GM23338 (cell line): ENCODE data around the gene PRUNE2. TPM values are rescaled to one million over a fixed set of nuclear protein-coding genes. Genes with fewer than 3 reads are reported as not detected.

Source experiments
- ATAC-seq: fragments of 200-7000 bp; cut with Tn5 transposase; 3 replicates; pipeline ENCODE4 v1.9.1; 2020
- DNase-seq: peaks from one replicate; pipeline ENCODE4 v3.0.0-alpha.2; 2015; ENCODE audit warnings: low spot score
- H2AFZ ChIP-seq: fragments of 200-600 bp; sonication (generic); 2 replicates; pipeline ENCODE4 v1.8.0; 2016; ENCODE audit warnings: antibody characterized with exemption, mild to moderate bottlenecking, moderate library complexity
- H3F3A ChIP-seq: fragments of 200-600 bp; sonication (generic); replicated peaks from 2 replicates; pipeline ENCODE4 v1.8.0; 2017; ENCODE audit warnings: antibody characterized with exemption, mixed run types, low read depth
- H3K27ac ChIP-seq: fragments of 200-600 bp; sonication (generic); 2 replicates; pipeline ENCODE4 v1.6.1; 2016; ENCODE audit warnings: low read depth
- H3K27me3 ChIP-seq: fragments of 200-600 bp; sonication (generic); 2 replicates; pipeline ENCODE4 v1.8.0; 2016; ENCODE audit warnings: mild to moderate bottlenecking, mixed run types, moderate library complexity; ENCODE audit not compliant: insufficient read depth
- H3K36me3 ChIP-seq: fragments of 200-600 bp; sonication (generic); 2 replicates; pipeline ENCODE4 v1.8.0; 2016; ENCODE audit warnings: mild to moderate bottlenecking; ENCODE audit not compliant: insufficient read depth
- H3K4me1 ChIP-seq: fragments of 200-600 bp; sonication (generic); 2 replicates; pipeline ENCODE4 v1.8.0; 2016; ENCODE audit warnings: mild to moderate bottlenecking, moderate library complexity; ENCODE audit not compliant: insufficient read depth
- H3K4me2 ChIP-seq: fragments of 200-600 bp; sonication (generic); 2 replicates; pipeline ENCODE4 v1.7.1; 2017; ENCODE audit warnings: mixed run types
- H3K4me3 ChIP-seq: fragments of 200-600 bp; sonication (generic); 2 replicates; pipeline ENCODE4 v1.6.1; 2016; ENCODE audit warnings: mixed run types
- H3K79me2 ChIP-seq: fragments of 200-600 bp; sonication (generic); replicated peaks from 2 replicates; pipeline ENCODE4 v1.8.0; 2017; ENCODE audit warnings: mild to moderate bottlenecking; ENCODE audit not compliant: insufficient read depth
- H3K9me2 ChIP-seq: fragments of 200-600 bp; sonication (generic); 2 replicates; pipeline ENCODE4 v1.8.0; 2017; ENCODE audit not compliant: insufficient read depth
- H4K20me1 ChIP-seq: fragments of 200-600 bp; sonication (generic); replicated peaks from 2 replicates; pipeline ENCODE4 v1.8.0; 2017; ENCODE audit warnings: mild to moderate bottlenecking; ENCODE audit not compliant: insufficient read depth
- H3K27ac Mint-ChIP-seq: 2 replicates; pipeline ENCODE4 v1.8.0; 2020; ENCODE audit warnings: inconsistent platforms, mild to moderate bottlenecking, moderate library complexity, mixed read lengths
- H3K27me3 Mint-ChIP-seq: 3 replicates; pipeline ENCODE4 v1.8.0; 2022; ENCODE audit warnings: low read depth, mild to moderate bottlenecking, moderate library complexity, mixed read lengths, inconsistent platforms; ENCODE audit not compliant: insufficient read depth, poor library complexity
- H3K36me3 Mint-ChIP-seq: 3 replicates; pipeline ENCODE4 v1.8.0; 2021; ENCODE audit warnings: low read depth, mild to moderate bottlenecking, inconsistent platforms, moderate library complexity, mixed read lengths
- H3K4me1 Mint-ChIP-seq: 3 replicates; pipeline ENCODE4 v1.8.0; 2020; ENCODE audit warnings: mild to moderate bottlenecking, inconsistent platforms, mixed read lengths
- H3K4me3 Mint-ChIP-seq: 3 replicates; pipeline ENCODE4 v1.8.0; 2021; ENCODE audit warnings: moderate library complexity, mild to moderate bottlenecking, inconsistent platforms, mixed read lengths
- H3K9me3 Mint-ChIP-seq: 3 replicates; pipeline ENCODE4 v1.8.0; 2020; ENCODE audit warnings: moderate library complexity, mild to moderate bottlenecking, inconsistent platforms, mixed read lengths
- CREB1 ChIP-seq: fragments of 250-450 bp; sonication (Bioruptor Pico); IDR thresholded peaks from 2 replicates; pipeline ENCODE4 v1.5.0; 2020; ENCODE audit warnings: low read depth, mild to moderate bottlenecking, moderate library complexity
- CTCF ChIP-seq, 2 experiments: fragments of 200-600 bp in 1 of 2; sonication (generic) in 1 of 2; conservative IDR thresholded peaks; 2 replicates each; pipeline versions ENCODE4 v1.5.1 to v1.6.1; 2016 to 2017; ENCODE audit warnings: antibody characterized with exemption in 2 of 2, low read depth in 2 of 2, mild to moderate bottlenecking in 2 of 2, moderate library complexity in 1 of 2
- ETS1 ChIP-seq: IDR thresholded peaks from 2 replicates; pipeline ENCODE4 v1.6.1; 2016; ENCODE audit warnings: antibody characterized with exemption
- EZH2 ChIP-seq: fragments of 200-600 bp; sonication (generic); IDR thresholded peaks from one replicate; pipeline ENCODE4 v1.8.0; 2017; ENCODE audit warnings: antibody characterized with exemption, mild to moderate bottlenecking, low read depth; ENCODE audit not compliant: unreplicated experiment
- EZH2phosphoT487 ChIP-seq: fragments of 200-600 bp; sonication (generic); IDR thresholded peaks from one replicate; pipeline ENCODE4 v1.8.1; 2018; ENCODE audit warnings: antibody characterized with exemption; ENCODE audit not compliant: unreplicated experiment
- JUNB ChIP-seq: IDR thresholded peaks from one replicate; pipeline ENCODE4 v1.6.1; 2016; ENCODE audit warnings: antibody characterized with exemption; ENCODE audit not compliant: unreplicated experiment
- NANOG ChIP-seq: IDR thresholded peaks from 2 replicates; pipeline ENCODE4 v1.6.1; 2016; ENCODE audit warnings: antibody characterized with exemption, borderline replicate concordance
- POLR2AphosphoS5 ChIP-seq: IDR thresholded peaks from 2 replicates; pipeline ENCODE4 v1.6.1; 2016; ENCODE audit warnings: antibody characterized with exemption, low read depth
- REST ChIP-seq: IDR thresholded peaks from one replicate; pipeline ENCODE4 v1.6.1; 2018; ENCODE audit warnings: antibody characterized with exemption; ENCODE audit not compliant: unreplicated experiment
- STAT1 ChIP-seq: IDR thresholded peaks from one replicate; pipeline ENCODE4 v1.6.1; 2016; ENCODE audit warnings: antibody characterized with exemption; ENCODE audit not compliant: unreplicated experiment
- ZNF114 ChIP-seq: fragments of 250-450 bp; sonication (Bioruptor Pico); IDR thresholded peaks from 2 replicates; pipeline ENCODE4 v1.5.0; 2020; ENCODE audit warnings: mild to moderate bottlenecking, moderate library complexity
- ZNF331 ChIP-seq: fragments of 250-450 bp; sonication (Bioruptor Pico); IDR thresholded peaks from 2 replicates; pipeline ENCODE4 v1.5.0; 2020; ENCODE audit warnings: low read depth, mild to moderate bottlenecking, moderate library complexity
- ZNF462 ChIP-seq: fragments of 250-450 bp; sonication (Bioruptor Pico); IDR thresholded peaks from 2 replicates; pipeline ENCODE4 v1.5.0; 2020; ENCODE audit warnings: mild to moderate bottlenecking, moderate library complexity
- polyA plus RNA-seq: library from polyadenylated mRNA; unstranded; fragments of >200 nt; fragmentation: Nextera tagmentation; extraction: Ambion mirVana; gene quantifications from 2 replicates; pipeline ENCODE4 v1.2.1, GENCODE V29; 2016
- total RNA-seq: library from RNA; depleted of rRNA; stranded (reverse); fragments of >200 nt; shearing (Covaris generic); gene quantifications from 2 replicates; pipeline ENCODE4 v1.2.3, GENCODE V29; 2014

The PRUNE2 gene
- total and polyA plus RNA-seq, 2 experiments from 2014 or later, result 10.6 to 26.5 TPM

- peaks cover 38% of the 10 kb centered on the region for H3K4me1 Mint-ChIP-seq
- peak; percentile 26 for ATAC-seq
Measured at GRCh38 chr9:76592974-76593347, 313.0 kb downstream of the PRUNE2 start.

More at GRCh38 chr9:76592974-76593347, 313.0 kb downstream of the PRUNE2 start:
- H3K27ac ChIP-seq, result no peak overlapping the region
- Mint-ChIP-seq H3K27me3 (no peaks in the 10 kb centered on the region), H3K36me3 (no peaks in the 10 kb centered on the region), H3K4me3 (peak overlapping the region; percentile 17), H3K9me3 (no peaks in the 10 kb centered on the region; the same call in 2 of the 3 replicates), H3K27ac (no peak overlapping the region)
- peaks cover 38% of the 10 kb centered on the region for H3K4me1 ChIP-seq
- peak; percentile 26 for DNase-seq
- H3K4me3 ChIP-seq, result no peak overlapping the region
- H3F3A ChIP-seq, result 0 out of 2 replicates have a peak, but pooled peaks cover 3% of the 10 kb centered on the region
- no peaks in the 10 kb centered on the region for H3K36me3 ChIP-seq
- H3K79me2 ChIP-seq, result no peaks in the 10 kb centered on the region
- H3K27me3 ChIP-seq, result no peaks in the 10 kb centered on the region
- no peaks in the 10 kb centered on the region for H4K20me1 ChIP-seq
- H3K4me2 ChIP-seq, result peak overlapping the region; percentile 72
- TF ChIP-seq REST, result no peak
- no peak for TF ChIP-seq ZNF114 (CRISPR knock-in tag)
- TF ChIP-seq JUNB, result no peak
- no peak for TF ChIP-seq ZNF462 (CRISPR knock-in tag)
- no peak for TF ChIP-seq EZH2
- no peak for TF ChIP-seq NANOG
- TF ChIP-seq CREB1 (CRISPR knock-in tag), result no peak
- no peak for TF ChIP-seq ZNF331 (CRISPR knock-in tag)
- no peak for TF ChIP-seq STAT1
- no peak for TF ChIP-seq EZH2phosphoT487
- no peak for TF ChIP-seq CTCF (conservative IDR thresholded peaks at IDR 0.05; ENCODE audit: low read depth in 2 of 2)
- TF ChIP-seq POLR2AphosphoS5, result no peak
- TF ChIP-seq ETS1, result no peak
- H3K9me2 ChIP-seq, result peaks cover 14% of the 10 kb centered on the region
- H2AFZ ChIP-seq, result peak overlapping the region; percentile 21; the same call in 1 of the 2 replicates
